Measurements from ENCODE around the gene PLCB1.

Gene PLCB1

GRCh38 chr20:8867038-8867740, 735.1 kb downstream of the PLCB1 start:
- no peak for DNase-seq

GRCh38 chr20:8870652-8871051, 738.6 kb downstream of the PLCB1 start:
- no peak for DNase-seq

GRCh38 chr20:8874437-8874836, 742.4 kb downstream of the PLCB1 start:
- no peak for DNase-seq

- no peak for DNase-seq
These were observed 743.5 kb downstream of the PLCB1 start for GRCh38 chr20:8875586-8875985.

GRCh38 chr20:8876366-8876765, 744.3 kb downstream of the PLCB1 start:
- no peak for DNase-seq

GRCh38 chr20:8877294-8877693, 745.2 kb downstream of the PLCB1 start:
- no peak for DNase-seq

GRCh38 chr20:8879669-8880068, 747.6 kb downstream of the PLCB1 start:
- DNase-seq, result no peak

- no peak for DNase-seq
These were observed 748.2 kb downstream of the PLCB1 start for GRCh38 chr20:8880085-8880853.

- no peak for DNase-seq
These were observed 759.0 kb downstream of the PLCB1 start for GRCh38 chr20:8891039-8891438.

- no peak for DNase-seq
These were observed 763.4 kb downstream of the PLCB1 start for GRCh38 chr20:8895472-8895871.

- DNase-seq, result no peak
These were observed 766.8 kb downstream of the PLCB1 start for GRCh38 chr20:8898823-8899222.

GRCh38 chr20:8901237-8902025, 769.4 kb downstream of the PLCB1 start:
- no peak for DNase-seq

- no peak for DNase-seq
These were observed 771.9 kb downstream of the PLCB1 start for GRCh38 chr20:8903655-8904605.

GRCh38 chr20:8909596-8909995, 777.5 kb downstream of the PLCB1 start:
- no peak for DNase-seq

- DNase-seq, result no peak
These were observed 780.0 kb downstream of the PLCB1 start for GRCh38 chr20:8912096-8912495.

GRCh38 chr20:8912731-8913130, 780.7 kb downstream of the PLCB1 start:
- DNase-seq, result no peak

- no peak for DNase-seq
These were observed 781.4 kb downstream of the PLCB1 start for GRCh38 chr20:8913456-8913855.

GRCh38 chr20:8914421-8914820, 782.4 kb downstream of the PLCB1 start:
- DNase-seq, result no peak

- no peak for DNase-seq
These were observed 785.0 kb downstream of the PLCB1 start for GRCh38 chr20:8917084-8917483.

GRCh38 chr20:8918145-8918544, 786.1 kb downstream of the PLCB1 start:
- no peak for DNase-seq

- no peak for DNase-seq
These were observed 792.5 kb downstream of the PLCB1 start for GRCh38 chr20:8924539-8924938.

- DNase-seq, result no peak
These were observed 798.7 kb downstream of the PLCB1 start for GRCh38 chr20:8930726-8931125.
